Cerebellar cortex (tissue), 1 donor: Measurements from ENCODE around the gene SIRT6.
A peak's percentile ranks its signal among the peaks of the same experiment; 100 is the strongest.
"Not testable (repeated sequence)": the region's sequence is repeated elsewhere in the genome, so short reads cannot be mapped to it uniquely, and the experiment has no call there.

Experiments
- DNase-seq: peaks from one replicate; pipeline ENCODE4 v3.0.0-alpha.2; 2015; ENCODE audit warnings: low spot score

Gene SIRT6

DNA sequence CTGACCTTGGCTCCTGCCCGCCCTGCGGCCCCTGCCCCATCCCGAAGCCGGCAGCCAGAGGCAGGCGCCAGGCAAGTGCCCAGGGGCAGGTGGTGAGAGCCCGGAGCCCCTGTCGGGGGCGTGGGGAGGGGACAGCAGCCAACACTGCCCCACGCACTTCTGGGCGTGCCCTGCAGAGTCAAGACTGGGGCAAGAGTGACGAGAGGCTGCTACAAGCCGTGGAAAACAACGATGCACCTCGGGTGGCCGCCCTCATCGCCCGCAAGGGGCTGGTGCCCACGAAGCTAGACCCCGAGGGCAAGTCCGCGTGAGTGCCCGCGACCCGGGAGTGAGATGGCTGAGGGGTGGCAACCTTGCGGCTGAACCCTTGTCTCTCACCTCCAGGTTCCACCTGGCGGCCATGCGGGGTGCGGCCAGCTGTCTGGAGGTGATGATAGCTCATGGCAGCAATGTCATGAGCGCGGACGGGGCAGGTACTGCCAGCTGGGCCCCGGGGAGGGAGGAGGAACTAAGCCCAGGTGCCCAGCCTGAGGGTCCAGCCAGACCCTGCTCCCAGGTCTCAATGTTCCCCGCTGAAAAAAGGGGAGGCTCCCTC, 17.4 kb upstream of the SIRT6 start:
- DNase-seq, result no peak

DNA sequence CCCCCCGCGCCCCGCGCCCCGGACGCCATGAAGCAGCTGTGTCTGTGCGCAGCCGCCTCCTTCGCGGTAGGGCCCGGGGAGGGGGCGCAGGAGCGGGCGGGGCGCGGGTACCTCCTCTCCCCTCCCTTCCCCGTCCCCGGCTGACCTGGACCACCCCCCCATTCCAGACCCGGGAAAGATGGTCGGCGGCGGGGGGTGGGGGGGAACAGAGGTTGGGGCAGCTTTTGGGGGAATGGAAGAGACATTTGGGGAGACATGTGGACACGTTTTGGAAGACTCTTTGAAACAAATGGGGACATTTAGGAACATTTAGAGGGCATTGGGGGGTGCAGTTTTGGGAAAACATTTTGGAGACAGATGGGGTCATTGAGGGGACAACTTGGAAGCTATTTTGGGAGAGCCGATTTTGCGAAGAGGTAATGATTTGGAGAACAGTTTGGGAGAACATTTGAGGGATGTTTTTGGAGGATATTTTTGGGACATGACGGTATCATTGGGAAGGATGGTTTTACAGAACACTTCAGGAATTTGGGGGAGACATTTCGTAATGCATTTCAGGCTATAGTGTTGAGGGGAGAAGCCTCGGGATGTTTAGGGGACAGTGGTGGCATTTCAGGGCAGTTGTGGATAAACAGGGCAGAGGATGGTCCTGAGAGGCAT, 16.2 kb upstream of the SIRT6 start:
- DNase-seq, result no peak

DNA sequence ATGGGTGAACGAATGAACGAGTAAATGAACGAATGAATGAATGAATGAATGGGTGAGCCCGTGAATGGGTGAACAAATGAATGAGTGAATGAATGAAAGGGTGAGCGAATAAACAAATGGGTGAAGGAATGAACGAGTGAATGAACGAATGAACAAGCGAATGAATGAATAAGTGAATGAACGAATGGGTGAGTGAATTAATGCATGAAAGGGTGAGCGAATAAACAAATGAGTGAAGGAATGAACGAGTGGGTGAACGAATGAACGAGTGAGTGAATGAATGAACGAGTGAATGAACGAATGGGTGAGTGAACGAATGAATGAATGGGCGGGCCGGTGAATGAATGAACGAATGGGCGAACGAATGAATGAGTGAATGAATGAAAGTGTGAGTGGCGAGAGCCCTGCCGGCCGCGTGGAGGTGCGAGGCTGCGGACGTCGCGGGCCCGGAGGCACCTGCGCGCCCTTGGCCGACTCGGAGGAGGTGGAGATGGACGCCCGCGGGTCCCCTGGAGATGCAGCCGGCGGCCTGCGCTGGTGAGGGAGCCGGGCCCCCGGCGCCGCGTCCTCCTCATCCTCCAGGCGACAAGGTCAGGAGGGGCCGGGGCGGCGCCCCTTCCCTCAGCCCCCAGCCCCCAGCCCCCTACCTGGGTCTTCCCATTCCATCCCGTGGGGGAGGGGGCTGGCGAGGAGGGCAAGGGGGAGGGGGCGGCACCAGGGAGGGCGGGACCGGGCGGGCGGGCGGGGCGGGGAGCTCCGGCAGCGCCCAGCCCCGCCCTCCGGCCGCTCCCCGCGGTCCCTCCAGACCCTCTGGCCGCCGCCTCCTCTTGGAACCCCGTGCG, 15.5 kb upstream of the SIRT6 start:
- DNase-seq, result no peak

- DNase-seq, result no peak
Observed at GRCh38 chr19:4197228-4197624, 14.9 kb upstream of the SIRT6 start.

- DNase-seq, result no peak
Observed at GRCh38 chr19:4196587-4197148, 14.3 kb upstream of the SIRT6 start.

DNA sequence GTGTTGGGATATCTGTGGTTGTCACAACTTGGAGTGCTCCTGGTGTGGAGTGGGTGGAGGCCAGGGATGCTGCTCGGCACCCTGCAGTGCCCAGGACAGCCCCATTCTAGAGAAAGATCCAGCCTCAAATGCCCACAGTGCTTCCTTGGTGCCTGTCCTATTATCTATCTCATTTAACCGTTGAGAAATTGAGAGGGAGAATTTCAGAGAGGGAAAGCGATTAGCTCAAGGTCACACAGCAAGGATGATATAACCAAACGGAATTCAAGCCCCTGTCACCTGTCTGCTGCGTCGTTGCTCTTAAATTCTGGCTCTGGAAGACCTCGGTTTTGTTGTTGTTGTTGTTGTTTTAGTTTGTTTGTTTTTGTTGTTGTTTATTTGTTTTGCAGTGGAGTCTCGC, 13.6 kb upstream of the SIRT6 start:
- no peak for DNase-seq

DNA sequence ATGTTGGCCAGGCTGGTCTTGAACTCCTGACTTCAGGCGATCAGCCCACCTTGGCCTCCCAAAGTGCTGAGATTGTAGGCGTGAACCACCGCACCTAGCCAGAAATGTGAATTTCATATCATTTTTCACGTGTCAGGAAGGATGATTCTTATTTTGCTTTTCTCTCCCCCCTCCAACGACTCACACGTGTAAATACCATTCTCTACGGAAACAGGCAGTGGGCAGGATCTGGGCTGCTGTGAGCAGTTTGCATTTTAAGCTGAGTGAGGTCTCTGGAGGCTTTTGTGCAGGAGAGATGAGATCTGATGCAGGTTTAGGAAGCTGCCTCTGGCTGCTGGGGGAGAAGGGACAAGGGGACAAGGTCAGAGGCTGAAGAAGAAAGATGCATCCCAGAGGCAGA, 12.0 kb upstream of the SIRT6 start:
- DNase-seq, result no peak

DNA sequence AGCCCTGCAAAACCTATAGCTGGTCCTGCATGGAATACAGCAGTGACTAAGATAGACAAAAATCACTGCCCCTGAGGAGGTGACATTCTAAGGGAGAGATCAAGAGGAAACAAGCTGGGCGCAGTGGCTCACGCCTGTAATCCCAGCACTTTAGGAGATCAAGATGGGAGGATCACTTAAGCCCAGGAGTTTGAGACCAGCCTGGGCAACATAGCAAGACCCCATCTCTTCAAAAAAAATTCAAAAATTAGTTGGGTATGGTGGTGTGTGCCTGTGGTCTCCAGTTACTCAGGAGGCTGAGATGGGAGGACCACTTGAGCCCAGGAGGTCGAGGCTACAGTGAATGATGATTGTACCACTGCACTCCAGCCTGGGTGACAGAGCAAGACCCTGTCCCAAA, 10.2 kb upstream of the SIRT6 start:
- not testable (repeated sequence) for DNase-seq

DNA sequence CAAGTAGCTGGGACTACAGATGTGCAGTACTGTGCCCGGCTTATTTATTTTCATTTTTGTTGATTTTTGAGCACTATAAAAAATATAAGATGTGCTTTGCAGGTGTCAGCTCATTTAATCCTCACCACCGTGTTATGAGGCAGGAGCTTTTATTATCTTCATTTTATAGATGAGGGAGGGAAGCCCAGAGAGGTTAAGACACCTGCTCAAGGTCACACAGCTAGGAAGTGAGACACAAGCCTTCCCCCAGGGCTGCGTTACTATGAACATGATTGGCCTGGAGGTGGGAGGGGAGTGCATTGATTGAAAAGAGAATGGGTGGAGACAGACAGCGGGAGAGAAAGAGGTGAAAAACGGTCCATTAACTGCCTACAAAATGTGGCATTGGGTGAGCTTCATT, 7.3 kb upstream of the SIRT6 start:
- no peak for DNase-seq

- no peak for DNase-seq
Observed at GRCh38 chr19:4187313-4188122, 5.2 kb upstream of the SIRT6 start.

GRCh38 chr19:4186087-4186993, 4.0 kb upstream of the SIRT6 start:
- DNase-seq, result peak; percentile 77

- DNase-seq, result no peak
Observed at GRCh38 chr19:4185413-4186086, 3.2 kb upstream of the SIRT6 start.

DNA sequence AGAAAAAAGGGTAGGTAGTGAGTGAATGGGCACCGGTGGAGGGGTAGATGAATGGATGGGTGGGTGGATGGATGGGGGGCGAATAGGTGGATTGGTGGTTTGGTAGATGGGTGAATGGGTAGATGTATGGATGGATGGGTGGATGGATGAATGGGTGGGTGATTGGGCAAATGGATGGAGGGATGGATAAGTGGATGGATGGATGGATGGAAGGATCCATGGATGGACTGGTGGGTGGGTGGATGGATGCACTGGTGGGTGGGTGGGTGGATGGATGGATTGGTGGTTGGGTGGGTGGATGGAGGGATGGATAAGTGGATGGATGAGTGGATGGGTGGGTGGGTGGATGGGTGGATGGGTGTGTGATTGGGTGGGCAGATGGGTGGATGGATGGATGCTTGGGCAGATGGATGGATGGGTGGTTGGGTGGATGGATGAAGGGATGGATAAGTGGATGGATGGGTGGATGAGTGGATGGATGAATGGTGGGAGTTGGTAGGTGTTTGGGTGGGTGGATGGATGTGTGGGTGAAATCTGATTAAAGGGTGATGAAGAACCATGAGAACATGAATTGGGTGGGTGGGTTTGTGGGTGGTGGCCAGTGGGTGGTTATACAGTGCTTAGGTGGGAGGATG, 2.5 kb upstream of the SIRT6 start:
- DNase-seq, result no peak

- DNase-seq, result no peak
Observed at GRCh38 chr19:4183967-4184717, 1.8 kb upstream of the SIRT6 start.

- no peak for DNase-seq
Observed at GRCh38 chr19:4181053-4181508, 1.3 kb downstream of the SIRT6 start.

- no peak for DNase-seq
Observed at GRCh38 chr19:4178990-4179389, 3.4 kb downstream of the SIRT6 start.

DNA sequence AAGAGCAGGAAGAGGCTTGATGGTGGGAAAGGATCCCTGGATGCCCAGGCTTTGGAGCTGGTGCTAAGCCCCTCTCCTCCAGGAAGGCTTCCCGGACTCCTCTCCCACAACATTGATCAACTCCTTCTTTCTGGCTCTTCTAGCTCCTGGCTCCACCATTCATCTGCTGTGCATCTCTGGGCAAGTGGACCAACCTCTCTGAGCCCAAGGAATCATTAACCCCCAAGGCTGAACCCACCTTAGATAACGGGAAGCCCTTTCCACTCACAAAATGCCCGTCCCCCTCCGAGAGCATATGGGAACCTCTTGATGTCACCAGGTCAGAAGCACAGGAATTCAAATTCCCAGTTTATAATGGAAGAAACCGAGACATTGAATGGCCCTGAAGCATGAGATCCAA, 5.2 kb downstream of the SIRT6 start:
- DNase-seq, result no peak

GRCh38 chr19:4175669-4175931, 6.8 kb downstream of the SIRT6 start:
- no peak for DNase-seq

DNA sequence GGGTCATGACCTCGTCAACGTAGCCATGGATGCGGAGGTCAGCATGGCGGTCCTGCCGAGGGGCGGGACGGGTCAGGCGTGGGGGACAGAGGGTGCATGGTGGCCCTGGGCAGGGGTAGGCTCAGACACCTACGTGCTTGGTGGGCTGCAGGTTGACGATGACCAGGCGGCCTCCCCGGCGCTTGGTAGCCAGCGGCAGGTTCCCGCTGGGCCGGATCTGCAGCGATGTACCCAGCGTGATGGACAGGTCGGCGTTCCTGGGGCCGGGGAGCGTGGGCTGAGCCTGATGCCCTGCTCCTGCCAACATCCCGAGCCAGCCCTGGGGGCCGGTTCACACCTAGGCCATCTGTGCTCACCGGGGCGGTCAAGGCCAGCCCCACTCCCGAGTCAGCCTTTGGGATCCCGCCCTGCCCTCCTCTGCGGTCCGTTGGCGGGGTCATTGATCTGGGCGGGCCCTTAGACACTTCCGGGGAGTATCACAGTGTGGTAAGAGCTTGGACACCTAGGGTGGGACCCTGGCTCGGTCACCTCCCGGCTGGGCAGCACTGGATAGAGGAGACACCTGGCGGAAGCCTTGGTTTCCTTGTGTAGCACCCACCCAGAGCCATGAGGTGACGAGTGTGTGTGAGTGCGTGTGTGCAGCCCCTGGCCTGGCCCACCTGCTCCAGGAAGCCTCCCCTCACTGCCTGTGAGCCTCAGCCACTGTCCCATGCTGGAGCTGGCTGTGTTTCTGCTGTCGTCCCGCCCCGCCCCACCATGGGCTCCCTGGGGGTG, 7.3 kb downstream of the SIRT6 start:
- no peak for DNase-seq
